Keratinocyte (primary cell): ENCODE data around the gene PTPN4. TPM values are rescaled to one million over a fixed set of nuclear protein-coding genes. Genes with fewer than 3 reads are reported as not detected.
"Not testable (repeated sequence)": the region's sequence is repeated elsewhere in the genome, so short reads cannot be mapped to it uniquely, and the experiment has no call there.

Experiments used
- DNase-seq: peaks from one replicate; pipeline ENCODE4 v3.0.0-alpha.2; 2011; ENCODE audit warnings: low read depth, missing footprints, low spot score
- FAIRE-seq: peaks from 2 replicates; lab custom pipeline; 2011; peaks lifted over from hg19 to GRCh38; lab: Jason Lieb, UNC
- H2AFZ ChIP-seq: 2 replicates; pipeline ENCODE4 v1.6.0; 2012; ENCODE audit warnings: low read length, control low read depth, inconsistent platforms; ENCODE audit not compliant: control insufficient read depth
- H3K27ac ChIP-seq: 2 replicates; pipeline ENCODE4 v1.5.1; 2011; ENCODE audit warnings: low read length; ENCODE audit not compliant: control insufficient read depth, insufficient read depth
- H3K27me3 ChIP-seq: 3 replicates; pipeline ENCODE4 v1.6.0; 2011; ENCODE audit warnings: low read length; ENCODE audit not compliant: control insufficient read depth, insufficient read depth; ENCODE audit errors: extremely low read depth
- H3K36me3 ChIP-seq, 2 experiments: 2 replicates in 1 of 2; 3 replicates in 1 of 2; pipeline ENCODE4 v1.5.1; 2011; ENCODE audit warnings: low read length in 2 of 2, mild to moderate bottlenecking in 1 of 2; ENCODE audit not compliant: control insufficient read depth in 2 of 2, insufficient read depth in 2 of 2; ENCODE audit errors: extremely low read depth in 1 of 2
- H3K4me1 ChIP-seq: 3 replicates; pipeline ENCODE4 v1.5.1; 2011; ENCODE audit warnings: low read length; ENCODE audit not compliant: control insufficient read depth, insufficient read depth; ENCODE audit errors: extremely low read depth
- H3K4me2 ChIP-seq: 3 replicates; pipeline ENCODE4 v1.6.0; 2011; ENCODE audit warnings: low read depth, low read length; ENCODE audit not compliant: control insufficient read depth, insufficient read depth; ENCODE audit errors: extremely low read depth
- H3K4me3 ChIP-seq, 3 experiments: fragments of 200-600 bp in 1 of 3; sonication (generic) in 1 of 3; 2 replicates in 2 of 3; 3 replicates in 1 of 3; pipeline ENCODE4 v1.5.1; 2011 to 2016; ENCODE audit warnings: low read length in 3 of 3, mild to moderate bottlenecking in 3 of 3, control low read depth in 2 of 3, inconsistent platforms in 1 of 3, low read depth in 1 of 3, mixed read lengths in 1 of 3, mixed run types in 1 of 3, moderate library complexity in 1 of 3; ENCODE audit not compliant: control insufficient read depth in 2 of 3, insufficient read depth in 2 of 3; ENCODE audit errors: extremely low read depth in 1 of 3
- H3K79me2 ChIP-seq: 2 replicates; pipeline ENCODE4 v1.6.0; 2012; ENCODE audit warnings: low read length; ENCODE audit not compliant: control insufficient read depth, insufficient read depth
- H3K9ac ChIP-seq: 3 replicates; pipeline ENCODE4 v1.6.0; 2011; ENCODE audit warnings: low read length; ENCODE audit not compliant: control insufficient read depth, insufficient read depth; ENCODE audit errors: extremely low read depth
- H3K9me1 ChIP-seq: 3 replicates; pipeline ENCODE4 v1.6.0; 2011; ENCODE audit warnings: low read length; ENCODE audit not compliant: control insufficient read depth, insufficient read depth; ENCODE audit errors: extremely low read depth
- H3K9me3 ChIP-seq: 2 replicates; pipeline ENCODE4 v1.5.1; 2012; ENCODE audit warnings: low read depth, low read length; ENCODE audit not compliant: control insufficient read depth
- H4K20me1 ChIP-seq: 3 replicates; pipeline ENCODE4 v1.6.0; 2011; ENCODE audit warnings: low read length; ENCODE audit not compliant: control insufficient read depth, insufficient read depth; ENCODE audit errors: extremely low read depth
- EZH2 ChIP-seq: IDR thresholded peaks from one replicate; pipeline ENCODE4 v1.6.1; 2012; ENCODE audit warnings: inconsistent platforms, mild to moderate bottlenecking, low read length, moderate library complexity
- dilution Hi-C: fragments of 300-500 bp; cut with MboI; formaldehyde crosslinking; loops from one replicate; pipeline ENCODE4 v1.7.0; 2020; ENCODE audit warnings: low sequenced_read_pairs; ENCODE audit not compliant: extremely low pct_ligation_motif_present
- polyA plus RNA-seq, 5 experiments: library from polyadenylated mRNA; depleted of rRNA in 3 of 5; stranded (reverse) in 3 of 5; stranded (forward) in 1 of 5; unstranded in 1 of 5; fragments of >200 nt; gene quantifications; 1 replicate in 1 of 5; 2 replicates in 3 of 5; 3 replicates in 1 of 5; pipeline versions ENCODE4 v1.2.1 to v1.2.3, GENCODE V29; 2011 to 2012; ENCODE audit warnings: missing spikeins in 2 of 5, low read depth in 1 of 5, low replicate concordance in 1 of 5
- TF ChIP-seq, protein P1 (sequence below), 3 experiments: IDR thresholded peaks in 1 of 3; conservative IDR thresholded peaks in 1 of 3; optimal IDR thresholded peaks in 1 of 3; 2 replicates in 2 of 3; 3 replicates in 1 of 3; pipeline versions ENCODE3 to v1.5.1; 2011; ENCODE audit warnings: low read length in 3 of 3, mild to moderate bottlenecking in 3 of 3, moderate library complexity in 2 of 3, control low read depth in 1 of 3, inconsistent platforms in 1 of 3; ENCODE audit not compliant: insufficient read depth in 2 of 3; ENCODE audit errors: extremely low read depth in 1 of 3

PTPN4 gene
- polyA plus RNA-seq, 1 donor (not counting 4 experiments of a cell fraction or from before 2014, with no cell fraction given): 20.6 TPM

DNA sequence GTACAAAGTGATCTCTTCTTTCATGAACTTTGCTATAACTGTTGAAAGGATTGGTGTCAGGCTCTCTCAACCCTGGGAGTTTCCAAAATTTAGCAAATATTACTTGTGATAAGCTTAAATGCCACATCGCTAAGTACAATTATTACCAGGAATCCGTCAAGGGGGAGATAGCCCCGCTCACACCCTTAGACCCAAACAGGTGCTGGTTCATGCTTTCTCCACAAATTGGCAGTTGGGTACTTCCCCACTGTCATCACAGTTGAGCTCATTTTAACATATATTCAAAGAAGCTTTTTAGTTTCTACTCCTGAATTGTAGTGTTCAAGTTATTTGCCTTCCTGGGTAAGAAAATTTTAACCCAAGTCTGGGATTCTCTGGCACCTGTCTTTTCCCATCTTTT is 223.4 kb downstream of the PTPN4 start:
- dilution Hi-C loops: no loop called here
- H3K9ac ChIP-seq: no peak overlapping the region
- no peaks in the 10 kb centered on the region for H4K20me1 ChIP-seq
- no peak overlapping the region for H3K27ac ChIP-seq
- FAIRE-seq (no peak), DNase-seq (no peak)
- no peaks in the 10 kb centered on the region for H3K36me3 ChIP-seq
- no peak overlapping the region for H3K4me3 ChIP-seq
- no peak for TF ChIP-seq EZH2
- TF ChIP-seq, protein P1, sequence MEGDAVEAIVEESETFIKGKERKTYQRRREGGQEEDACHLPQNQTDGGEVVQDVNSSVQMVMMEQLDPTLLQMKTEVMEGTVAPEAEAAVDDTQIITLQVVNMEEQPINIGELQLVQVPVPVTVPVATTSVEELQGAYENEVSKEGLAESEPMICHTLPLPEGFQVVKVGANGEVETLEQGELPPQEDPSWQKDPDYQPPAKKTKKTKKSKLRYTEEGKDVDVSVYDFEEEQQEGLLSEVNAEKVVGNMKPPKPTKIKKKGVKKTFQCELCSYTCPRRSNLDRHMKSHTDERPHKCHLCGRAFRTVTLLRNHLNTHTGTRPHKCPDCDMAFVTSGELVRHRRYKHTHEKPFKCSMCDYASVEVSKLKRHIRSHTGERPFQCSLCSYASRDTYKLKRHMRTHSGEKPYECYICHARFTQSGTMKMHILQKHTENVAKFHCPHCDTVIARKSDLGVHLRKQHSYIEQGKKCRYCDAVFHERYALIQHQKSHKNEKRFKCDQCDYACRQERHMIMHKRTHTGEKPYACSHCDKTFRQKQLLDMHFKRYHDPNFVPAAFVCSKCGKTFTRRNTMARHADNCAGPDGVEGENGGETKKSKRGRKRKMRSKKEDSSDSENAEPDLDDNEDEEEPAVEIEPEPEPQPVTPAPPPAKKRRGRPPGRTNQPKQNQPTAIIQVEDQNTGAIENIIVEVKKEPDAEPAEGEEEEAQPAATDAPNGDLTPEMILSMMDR (optimal IDR thresholded peaks at IDR 0.05 in 1 of 3, IDR thresholded peaks at IDR 0.05 in 1 of 3, conservative IDR thresholded peaks at IDR 0.05 in 1 of 3; ENCODE audit: extremely low read depth in 1 of 3, insufficient read depth in 2 of 3, low read length in 3 of 3): no peak
- H3K9me3 ChIP-seq: no peaks in the 10 kb centered on the region
- H3K79me2 ChIP-seq: no peaks in the 10 kb centered on the region
- H2AFZ ChIP-seq: no peak overlapping the region
- H3K9me1 ChIP-seq: no peaks in the 10 kb centered on the region
- no peaks in the 10 kb centered on the region for H3K27me3 ChIP-seq
- no peak overlapping the region for H3K4me2 ChIP-seq
- no peaks in the 10 kb centered on the region for H3K4me1 ChIP-seq

DNA sequence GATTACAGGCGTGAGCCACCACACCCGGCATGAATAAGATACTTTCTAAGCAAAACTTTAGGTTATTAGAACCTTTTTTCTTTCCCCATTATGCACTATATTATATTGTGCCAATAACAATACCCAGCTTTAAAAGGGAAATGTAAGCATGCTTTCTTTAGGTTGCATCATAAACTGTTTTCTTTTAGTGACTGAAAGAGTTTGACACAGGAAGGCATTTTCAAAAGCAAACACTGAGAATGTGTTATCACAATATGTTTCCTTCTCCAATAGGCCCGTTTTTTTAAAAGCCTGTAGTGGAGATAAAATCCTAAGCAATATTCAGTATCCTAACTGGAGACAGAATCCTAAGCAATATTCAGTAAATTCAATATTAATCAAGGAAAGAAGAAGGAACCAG is 236.4 kb downstream of the PTPN4 start:
- TF ChIP-seq, protein P1 (optimal IDR thresholded peaks at IDR 0.05 in 1 of 3, IDR thresholded peaks at IDR 0.05 in 1 of 3, conservative IDR thresholded peaks at IDR 0.05 in 1 of 3; ENCODE audit: extremely low read depth in 1 of 3, insufficient read depth in 2 of 3, low read length in 3 of 3): no peak
- no peak for TF ChIP-seq EZH2
- H3K27ac ChIP-seq: no peak overlapping the region
- no peaks in the 10 kb centered on the region for H3K27me3 ChIP-seq
- H3K4me2 ChIP-seq: no peak overlapping the region
- no peaks in the 10 kb centered on the region for H3K4me1 ChIP-seq
- H3K9ac ChIP-seq: no peak overlapping the region
- no peaks in the 10 kb centered on the region for H3K9me3 ChIP-seq
- no peaks in the 10 kb centered on the region for H3K9me1 ChIP-seq
- no peaks in the 10 kb centered on the region for H3K79me2 ChIP-seq
- H4K20me1 ChIP-seq: no peaks in the 10 kb centered on the region
- H2AFZ ChIP-seq: no peak overlapping the region
- H3K36me3 ChIP-seq: no peaks in the 10 kb centered on the region
- FAIRE-seq (no peak), DNase-seq (no peak)
- no peak overlapping the region for H3K4me3 ChIP-seq
- dilution Hi-C loops: no loop called here

DNA sequence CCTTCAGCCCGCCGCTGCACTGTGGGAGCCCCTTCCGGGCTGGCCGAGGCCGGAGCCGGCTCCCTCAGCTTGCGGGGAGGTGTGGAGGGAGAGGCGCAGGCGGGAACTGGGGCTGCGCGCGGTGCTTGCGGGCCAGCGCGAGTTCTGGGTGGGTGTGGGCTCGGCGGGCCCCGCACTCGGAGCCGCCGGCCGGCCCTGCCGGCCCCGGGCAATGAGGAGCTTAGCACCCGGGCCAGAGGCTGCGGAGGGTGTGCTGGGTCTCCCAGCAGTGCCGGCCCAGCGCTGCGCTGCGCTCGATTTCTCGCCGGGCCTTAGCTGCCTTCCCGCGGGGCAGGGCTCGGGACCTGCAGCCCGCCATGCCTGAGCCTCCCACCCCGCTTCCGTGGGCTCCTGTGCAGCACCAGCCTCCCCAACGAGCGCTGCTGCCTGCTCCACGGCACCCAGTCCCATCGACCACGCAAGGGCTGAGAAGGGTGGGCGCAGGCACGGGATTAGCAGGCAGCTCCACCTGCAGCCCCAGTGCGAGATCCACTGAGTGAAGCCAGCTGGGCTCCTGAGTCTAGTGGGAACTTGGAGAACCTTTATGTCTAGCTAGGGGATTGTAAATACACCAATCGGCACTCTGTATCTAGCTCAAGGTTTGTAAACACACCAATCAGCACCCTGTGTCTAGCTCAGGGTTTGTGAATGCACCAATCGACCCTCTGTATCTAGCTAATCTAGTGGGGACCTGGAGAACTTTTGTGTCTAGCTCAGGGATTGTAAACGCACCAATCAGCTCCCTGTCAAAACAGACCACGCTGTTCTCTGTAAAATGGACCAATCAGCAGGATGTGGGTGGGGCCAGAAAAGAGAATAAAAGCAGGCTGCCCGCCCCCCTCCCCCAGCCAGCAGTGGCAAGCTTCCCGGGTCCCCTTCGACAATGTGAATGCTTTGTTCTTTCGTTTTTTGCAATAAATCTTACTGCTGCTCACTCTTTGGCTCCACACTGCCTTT is 237.5 kb downstream of the PTPN4 start:
- H3K79me2 ChIP-seq, H3K9ac ChIP-seq, H3K27me3 ChIP-seq, H3K9me1 ChIP-seq, H3K27ac ChIP-seq, dilution Hi-C loops, H3K9me3 ChIP-seq, H2AFZ ChIP-seq, H3K4me2 ChIP-seq, H3K36me3 ChIP-seq, H4K20me1 ChIP-seq, DNase-seq, FAIRE-seq, H3K4me1 ChIP-seq, H3K4me3 ChIP-seq: not testable (repeated sequence)
